Esophagus squamous epithelium (tissue), 5 donors: ENCODE measurements around the gene P2RY6. TPM values are rescaled to one million over a fixed set of nuclear protein-coding genes. Genes with fewer than 3 reads are reported as not detected.

ENCODE experiments used
- DNase-seq: peaks from one replicate; lab custom pipeline; 2025; lab: John Stamatoyannopoulos, UW
- H3K27ac ChIP-seq, 4 donors: fragments of 200-600 bp; sonication (generic); one replicate each; pipeline ENCODE4 v1.5.1; 2016 to 2019; ENCODE audit warnings: mild to moderate bottlenecking in 1 of 4
- H3K27me3 ChIP-seq, 4 donors: fragments of 200-600 bp; sonication (generic); 1 replicate in 3 of 4; 2 replicates in 1 of 4; pipeline versions ENCODE4 v1.5.1 to v1.6.0; 2017 to 2021; ENCODE audit warnings: antibody characterized with exemption in 1 of 4
- H3K36me3 ChIP-seq, 3 donors: fragments of 200-600 bp; sonication (generic); one replicate each; pipeline ENCODE4 v1.5.1; 2016 to 2019
- H3K4me1 ChIP-seq, 3 donors: fragments of 200-600 bp; sonication (generic); one replicate each; pipeline ENCODE4 v1.5.1; 2017 to 2019
- H3K4me3 ChIP-seq, 4 donors: fragments of 200-600 bp; sonication (generic); 1 replicate in 3 of 4; 2 replicates in 1 of 4; pipeline ENCODE4 v1.5.1; 2016 to 2019; ENCODE audit warnings: mild to moderate bottlenecking in 2 of 4, moderate library complexity in 1 of 4
- H3K9me3 ChIP-seq, 3 donors: fragments of 200-600 bp; sonication (generic); one replicate each; pipeline ENCODE4 v1.5.1; 2016 to 2019
- POLR2A ChIP-seq, 4 donors: fragments of 450-650 bp; IDR thresholded peaks; one replicate each; pipeline ENCODE4 v1.6.1; 2017; ENCODE audit warnings: antibody characterized with exemption in 4 of 4, mild to moderate bottlenecking in 4 of 4, moderate library complexity in 3 of 4
- WGBS, 2 donors: methylation state at CpG; one replicate each; pipeline ENCODE4 v1.1.5; 2018; 5-methylcytosine and 5-hydroxymethylcytosine counted together
- intact Hi-C: fragments of 100-400 bp; cut with DNase I; formaldehyde crosslinking; loops from one replicate; pipeline ENCODE4 v1.15.0; 2022
- total RNA-seq, 4 donors: library from RNA; depleted of rRNA; stranded (reverse); fragments of >200 nt; gene quantifications; one replicate each; pipeline ENCODE4 v1.1.0, GENCODE V29; 2016
- TF ChIP-seq, protein P1 (sequence below), 6 experiments: fragments of 450-650 bp in 4 of 6; fragments of 200-600 bp in 2 of 6; sonication (generic) in 2 of 6; IDR thresholded peaks; one replicate each; pipeline ENCODE4 v1.5.1; 2016 to 2019; ENCODE audit warnings: antibody characterized with exemption in 6 of 6, mild to moderate bottlenecking in 4 of 6, moderate library complexity in 4 of 6
- donor health status: DM: yes; HTN: yes; CAD: no.

P2RY6 gene
- total RNA-seq, 4 donors from 2014 or later: 0.26 to 3.6 (median 1.3) TPM

GRCh38 chr11:73338279-73338678, 66.1 kb downstream of the P2RY6 start:
- Histone ChIP-seq H3K4me1 (peaks cover 20 to 77% (median 21%) of the 10 kb centered on the region in 3 donors), H3K9me3 (no peaks in the 10 kb centered on the region), H3K27ac (peak overlapping the region in 3 of 4 donors; percentile 46 to 55 (median 54)), H3K4me3 (no peak overlapping the region), H3K36me3 (no peaks in the 10 kb centered on the region), H3K27me3 (peaks cover 0 to 10% (median 0%) of the 10 kb centered on the region in 4 donors)
- 57 to 85% methylated on average over 4 of the region's 4 CpGs for WGBS, 2 donors
- TF ChIP-seq POLR2A (IDR thresholded peaks at IDR 0.05): no peak
- TF ChIP-seq, protein P1, sequence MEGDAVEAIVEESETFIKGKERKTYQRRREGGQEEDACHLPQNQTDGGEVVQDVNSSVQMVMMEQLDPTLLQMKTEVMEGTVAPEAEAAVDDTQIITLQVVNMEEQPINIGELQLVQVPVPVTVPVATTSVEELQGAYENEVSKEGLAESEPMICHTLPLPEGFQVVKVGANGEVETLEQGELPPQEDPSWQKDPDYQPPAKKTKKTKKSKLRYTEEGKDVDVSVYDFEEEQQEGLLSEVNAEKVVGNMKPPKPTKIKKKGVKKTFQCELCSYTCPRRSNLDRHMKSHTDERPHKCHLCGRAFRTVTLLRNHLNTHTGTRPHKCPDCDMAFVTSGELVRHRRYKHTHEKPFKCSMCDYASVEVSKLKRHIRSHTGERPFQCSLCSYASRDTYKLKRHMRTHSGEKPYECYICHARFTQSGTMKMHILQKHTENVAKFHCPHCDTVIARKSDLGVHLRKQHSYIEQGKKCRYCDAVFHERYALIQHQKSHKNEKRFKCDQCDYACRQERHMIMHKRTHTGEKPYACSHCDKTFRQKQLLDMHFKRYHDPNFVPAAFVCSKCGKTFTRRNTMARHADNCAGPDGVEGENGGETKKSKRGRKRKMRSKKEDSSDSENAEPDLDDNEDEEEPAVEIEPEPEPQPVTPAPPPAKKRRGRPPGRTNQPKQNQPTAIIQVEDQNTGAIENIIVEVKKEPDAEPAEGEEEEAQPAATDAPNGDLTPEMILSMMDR (IDR thresholded peaks at IDR 0.05): no peak
- no peak for DNase-seq
- intact Hi-C loops: no loop called here

DNA sequence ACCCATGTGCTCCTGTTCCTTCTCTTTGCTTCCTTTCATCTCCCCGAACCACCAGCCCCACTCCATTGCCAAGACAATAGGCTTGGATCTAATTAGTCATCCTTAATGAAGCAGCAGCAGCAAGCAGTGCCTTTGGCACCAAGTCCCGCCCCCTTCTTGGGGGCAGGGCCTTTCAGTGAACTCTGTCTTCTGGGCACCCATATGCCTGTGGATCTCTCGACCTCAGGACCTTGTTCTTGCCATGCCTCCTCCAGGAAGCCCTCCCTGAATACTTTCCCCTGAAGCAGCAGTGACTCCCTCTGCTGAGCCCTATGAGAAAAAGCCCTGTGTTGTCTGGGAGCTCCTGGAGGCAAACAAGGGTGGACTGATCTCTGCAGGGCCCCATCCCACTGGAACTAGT, 68.0 kb downstream of the P2RY6 start:
- Histone ChIP-seq H3K4me3 (no peak overlapping the region), H3K36me3 (no peaks in the 10 kb centered on the region), H3K4me1 (peaks cover 12 to 75% (median 18%) of the 10 kb centered on the region in 3 donors), H3K9me3 (no peaks in the 10 kb centered on the region), H3K27ac (no peak overlapping the region), H3K27me3 (peaks cover 0 to 15% (median 0%) of the 10 kb centered on the region in 4 donors)
- no peak for DNase-seq
- TF ChIP-seq, protein P1 (IDR thresholded peaks at IDR 0.05): no peak
- no peak for TF ChIP-seq POLR2A (IDR thresholded peaks at IDR 0.05)
- intact Hi-C loops: no loop called here
- 0 to 41% methylated on average over 1 to 3 of the region's 3 CpGs for WGBS, 2 donors

DNA sequence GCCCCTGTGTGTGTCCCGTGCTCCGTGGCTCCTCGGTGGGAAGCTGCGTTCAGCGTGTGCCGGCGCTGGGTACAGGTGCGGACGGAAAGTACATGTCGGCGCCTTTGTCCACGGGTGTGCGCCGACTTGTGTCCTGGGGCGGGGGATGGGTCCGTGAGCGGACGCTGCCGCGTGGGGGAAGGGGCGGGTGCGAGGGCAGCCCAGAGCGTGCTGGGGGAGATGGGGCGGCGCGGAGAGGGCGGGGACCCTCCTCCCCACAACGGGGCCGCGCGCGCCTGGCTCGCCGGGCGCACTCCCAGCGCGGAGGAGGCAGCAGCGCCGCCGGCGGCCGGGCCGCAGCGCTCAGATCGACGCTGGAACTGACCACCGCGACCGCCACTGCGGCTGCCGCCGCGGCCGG, 70.5 kb downstream of the P2RY6 start:
- intact Hi-C loops: no loop called here

GRCh38 chr11:73343076-73343873, 71.1 kb downstream of the P2RY6 start:
- H3K4me3 ChIP-seq: peak overlapping the region; percentile 20 to 57 (median 32)
- peaks cover 0 to 15% (median 0%) of the 10 kb centered on the region in 4 donors for H3K27me3 ChIP-seq
- TF ChIP-seq, protein P1 (IDR thresholded peaks at IDR 0.05): no peak
- no peak for TF ChIP-seq POLR2A (IDR thresholded peaks at IDR 0.05)
- intact Hi-C loops: no loop called here
- H3K9me3 ChIP-seq: no peaks in the 10 kb centered on the region
- DNase-seq: no peak
- no peak overlapping the region for H3K27ac ChIP-seq
- WGBS, 2 donors: 83% methylated on average over 8 of the region's 40 CpGs; no CpG with 5 or more reads in 1 of the 2 donors
- H3K4me1 ChIP-seq: peaks cover 11 to 68% (median 16%) of the 10 kb centered on the region in 3 donors
- H3K36me3 ChIP-seq: peaks cover 0 to 14% (median 0%) of the 10 kb centered on the region in 3 donors

More for the DNA sequence above, 70.5 kb downstream of the P2RY6 start:
- Histone ChIP-seq H3K9me3 (no peaks in the 10 kb centered on the region), H3K27me3 (peaks cover 0 to 15% (median 0%) of the 10 kb centered on the region in 4 donors), H3K4me1 (peaks cover 11 to 73% (median 16%) of the 10 kb centered on the region in 3 donors), H3K4me3 (peak overlapping the region; percentile 20 to 57 (median 32)), H3K36me3 (peaks cover 0 to 7% (median 0%) of the 10 kb centered on the region in 3 donors), H3K27ac (no peak overlapping the region)
- WGBS, 2 donors: 50% methylated on average over 4 of the region's 54 CpGs; no CpG with 5 or more reads in 1 of the 2 donors
- DNase-seq: no peak
- TF ChIP-seq POLR2A (IDR thresholded peaks at IDR 0.05): no peak
- TF ChIP-seq, protein P1 (IDR thresholded peaks at IDR 0.05): no peak

- Histone ChIP-seq H3K36me3 (peaks cover 0 to 15% (median 0%) of the 10 kb centered on the region in 3 donors), H3K9me3 (no peaks in the 10 kb centered on the region), H3K27ac (peak overlapping the region in 1 of 4 donors; percentile 2), H3K27me3 (peaks cover 0 to 15% (median 0%) of the 10 kb centered on the region in 4 donors), H3K4me3 (no peak overlapping the region), H3K4me1 (peaks cover 11 to 60% (median 16%) of the 10 kb centered on the region in 3 donors)
- DNase-seq: no peak
- intact Hi-C loops: no loop called here
- TF ChIP-seq, protein P1 (IDR thresholded peaks at IDR 0.05): no peak
- TF ChIP-seq POLR2A (IDR thresholded peaks at IDR 0.05): no peak
- 77% methylated on average over 6 of the region's 20 CpGs; no CpG with 5 or more reads in 1 of the 2 donors for WGBS, 2 donors
These were observed 72.1 kb downstream of the P2RY6 start for GRCh38 chr11:73344191-73344607.
